HTR-8/SVneo (cell line): ENCODE measurements around the gene NDST1.

ENCODE experiments used
- DNase-seq: peaks from one replicate; pipeline ENCODE4 v3.0.0; 2011; ENCODE audit warnings: low spot score, mixed read lengths; ENCODE audit not compliant: insufficient read length
- FAIRE-seq: peaks from 2 replicates; lab custom pipeline; 2011; peaks lifted over from hg19 to GRCh38; lab: Jason Lieb, UNC

NDST1 gene

DNA sequence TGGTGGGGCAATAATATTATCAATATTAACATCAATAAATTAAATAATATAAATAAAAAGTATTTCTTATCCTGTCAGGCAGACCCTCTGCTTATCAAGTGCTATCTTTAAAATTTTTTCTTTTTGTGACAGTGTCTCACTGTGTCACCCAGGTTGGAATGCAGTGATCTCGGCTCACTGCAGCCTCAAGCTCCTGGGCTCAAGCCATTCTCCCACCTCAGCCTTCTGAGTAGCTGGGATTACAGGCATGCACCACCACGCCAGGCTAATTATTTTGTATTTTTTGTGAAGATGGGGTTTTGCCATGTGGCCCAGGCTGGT is 53.2 kb downstream of the NDST1 start:
- DNase-seq, result no peak
- FAIRE-seq, result no peak

DNA sequence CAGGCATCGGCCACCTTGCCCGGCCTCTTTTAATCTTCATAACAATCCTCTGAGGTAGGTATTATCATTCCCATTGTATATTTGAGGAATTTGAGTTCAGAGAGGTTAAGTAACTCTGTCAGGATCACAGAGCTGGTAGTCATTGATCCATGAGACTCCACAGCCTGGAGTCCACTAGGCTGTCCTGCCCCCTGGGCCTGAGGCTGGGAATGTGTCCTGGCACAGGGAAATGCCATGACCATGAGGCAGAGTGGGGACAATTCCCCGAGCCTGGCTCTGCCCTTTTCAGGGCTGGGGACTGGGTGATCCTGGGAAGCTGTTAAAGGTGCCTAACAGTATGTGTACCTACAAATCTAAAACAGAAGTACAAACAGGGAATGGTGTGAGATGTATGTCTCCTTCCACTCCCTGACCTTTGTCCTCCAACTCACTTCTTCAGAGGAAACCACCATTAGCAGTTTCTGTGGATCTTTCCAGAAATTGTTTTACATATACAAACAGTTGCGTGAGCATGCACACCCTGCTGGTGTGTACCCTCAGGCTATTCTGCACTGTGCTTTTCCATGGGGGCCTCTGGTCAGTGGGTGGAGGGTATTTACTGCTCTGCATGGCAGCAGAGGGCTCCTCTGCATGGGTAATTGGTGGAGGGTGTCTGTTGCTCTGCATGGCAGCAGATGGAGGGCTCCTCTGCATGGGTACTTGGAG is 53.8 kb downstream of the NDST1 start:
- no peak for DNase-seq
- FAIRE-seq, result no peak

DNA sequence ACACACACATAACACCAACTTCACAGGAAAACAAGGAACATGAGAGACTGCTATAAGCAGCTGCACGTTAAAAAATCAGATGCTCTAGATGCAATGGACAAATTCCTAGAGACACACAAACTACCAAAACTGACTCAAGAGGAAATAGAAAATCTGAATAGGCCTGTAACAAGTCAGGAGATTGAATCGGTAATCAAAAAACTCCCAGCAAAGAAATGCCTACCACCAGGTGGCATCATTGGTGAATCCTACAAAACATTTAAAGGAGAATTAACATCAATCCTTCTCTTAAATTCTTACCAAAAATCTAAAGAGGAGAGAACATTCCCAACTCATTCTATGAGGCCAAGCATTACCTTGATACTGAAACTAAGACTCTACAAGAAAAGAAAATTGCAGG is 54.9 kb downstream of the NDST1 start:
- DNase-seq, result peak; percentile 46
- no peak for FAIRE-seq

DNA sequence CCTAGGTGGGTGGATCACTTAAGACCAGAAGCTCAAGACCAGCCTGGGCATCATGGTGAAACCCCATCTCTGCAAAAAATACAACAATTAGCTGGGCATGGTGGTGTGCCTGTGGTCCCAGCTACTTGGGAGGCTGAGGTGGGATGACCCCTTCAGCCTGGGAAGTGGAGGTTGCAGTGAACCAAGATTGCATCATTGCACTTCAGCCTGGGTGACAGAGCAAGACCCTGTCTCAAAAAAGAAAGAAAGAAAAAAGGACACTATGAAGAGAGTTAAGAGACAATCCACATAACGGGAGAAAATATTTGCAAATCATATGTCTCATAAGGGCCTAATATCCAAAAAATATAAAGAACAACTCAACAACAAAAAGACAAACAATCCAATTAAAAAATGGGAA is 57.9 kb downstream of the NDST1 start:
- FAIRE-seq (no peak), DNase-seq (no peak)

DNA sequence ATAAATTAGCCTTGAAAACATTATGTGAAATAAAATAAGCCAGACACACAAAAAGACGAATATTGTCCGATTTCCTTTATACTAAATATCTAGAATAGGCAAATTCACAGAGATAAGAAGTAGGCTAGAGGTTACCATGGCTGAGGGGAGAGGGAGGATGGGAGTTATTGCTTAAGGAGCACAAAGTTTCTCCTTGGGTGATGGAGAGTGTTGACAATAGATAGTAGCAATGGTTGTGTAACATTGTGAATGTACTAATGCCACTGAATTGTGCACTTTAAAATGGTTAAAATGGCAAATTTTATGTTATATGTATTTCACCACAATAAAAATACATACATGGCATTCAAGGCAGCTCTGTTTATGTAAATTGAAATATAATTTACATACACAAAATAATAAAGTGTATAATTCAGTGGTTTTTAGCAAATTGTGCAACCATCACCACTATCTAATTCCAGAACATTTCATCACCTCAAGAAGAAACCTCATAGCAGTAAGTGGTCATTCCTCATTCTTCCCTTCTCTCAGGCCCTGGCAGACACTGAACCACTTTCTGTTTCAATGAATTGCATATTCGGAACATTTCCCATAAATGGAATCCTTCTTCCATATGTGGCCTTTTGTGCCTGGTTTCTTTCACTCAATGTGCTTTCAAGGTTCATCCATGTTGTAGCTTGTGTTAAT is 59.2 kb downstream of the NDST1 start:
- FAIRE-seq, result no peak
- DNase-seq, result no peak

DNA sequence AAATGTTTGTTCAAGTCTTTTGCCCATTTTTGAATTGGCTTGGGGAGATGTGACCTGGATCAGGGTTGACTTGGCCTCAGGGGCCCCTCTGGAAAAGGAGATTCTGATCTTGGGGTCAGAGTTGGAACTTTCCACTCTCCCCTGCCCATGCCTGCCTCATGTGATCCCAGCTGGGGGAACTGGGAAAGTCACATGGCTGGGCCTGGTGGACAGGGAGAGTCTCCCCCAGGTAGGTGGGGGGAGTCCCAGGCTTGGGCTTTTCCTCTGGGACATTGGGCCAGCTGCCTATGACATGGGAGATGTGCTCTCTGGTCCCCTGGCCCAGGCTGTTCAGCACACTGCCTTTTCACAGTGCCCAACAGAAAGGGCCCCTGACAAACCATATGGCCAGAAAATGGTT is 60.7 kb downstream of the NDST1 start:
- DNase-seq (no peak), FAIRE-seq (no peak)

DNA sequence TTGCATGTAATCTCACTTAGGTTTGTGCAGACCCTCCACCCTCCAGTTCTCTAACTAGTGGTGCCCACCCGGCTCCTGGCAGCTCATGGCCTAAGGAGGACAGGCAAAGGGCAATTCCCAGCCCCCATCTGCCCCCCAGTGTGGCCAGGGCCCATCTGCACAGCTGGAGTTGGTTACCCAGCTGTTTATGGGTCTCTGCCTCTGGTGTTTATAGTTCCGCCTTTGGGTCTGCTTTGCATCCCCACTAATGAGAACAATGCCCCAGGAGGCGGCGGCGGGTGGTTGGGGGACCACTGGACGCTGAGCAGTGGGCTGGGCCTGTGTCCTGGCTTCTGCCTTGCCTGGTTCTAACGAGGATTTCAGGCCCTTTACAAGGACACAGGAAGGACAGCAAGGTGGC is 62.4 kb downstream of the NDST1 start:
- FAIRE-seq (no peak), DNase-seq (no peak)

DNA sequence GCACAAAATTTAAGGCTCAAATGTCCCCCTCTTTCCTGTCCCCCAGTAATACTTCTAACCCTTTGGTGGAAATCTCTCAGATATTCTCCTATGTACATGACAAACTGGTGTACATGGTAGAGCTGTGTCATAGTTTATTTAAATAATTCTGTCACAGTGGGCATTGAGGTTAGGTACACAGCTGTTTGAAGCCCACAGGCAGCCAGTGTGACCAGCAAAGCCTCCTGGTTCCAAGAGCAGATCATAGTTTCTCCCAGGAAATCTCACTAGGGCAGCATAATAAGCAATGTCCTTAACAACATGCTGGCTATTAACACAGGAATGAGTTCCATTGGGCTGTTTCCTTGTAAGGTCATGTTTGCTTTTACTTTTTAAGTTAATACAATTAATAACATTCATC is 63.9 kb downstream of the NDST1 start:
- DNase-seq (no peak), FAIRE-seq (no peak)

DNA sequence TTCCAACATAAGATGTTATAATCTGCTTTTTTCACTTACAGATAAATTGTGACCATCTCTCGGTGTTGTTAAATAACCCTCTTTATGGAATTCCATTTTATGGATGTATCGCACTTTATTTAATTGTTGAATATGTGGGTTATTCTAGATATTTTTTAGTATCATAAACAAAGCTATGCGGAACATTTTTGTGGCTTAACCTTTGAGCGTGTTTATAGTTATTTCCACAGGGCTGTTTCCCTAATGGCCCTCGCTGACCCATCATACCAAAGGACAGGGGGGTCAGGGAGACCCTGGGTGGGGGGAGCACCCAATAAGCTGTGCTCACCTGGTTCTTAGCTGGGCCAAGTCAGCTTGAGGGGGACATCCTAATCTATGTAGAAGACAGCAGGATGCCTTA is 65.3 kb downstream of the NDST1 start:
- DNase-seq, result no peak

DNA sequence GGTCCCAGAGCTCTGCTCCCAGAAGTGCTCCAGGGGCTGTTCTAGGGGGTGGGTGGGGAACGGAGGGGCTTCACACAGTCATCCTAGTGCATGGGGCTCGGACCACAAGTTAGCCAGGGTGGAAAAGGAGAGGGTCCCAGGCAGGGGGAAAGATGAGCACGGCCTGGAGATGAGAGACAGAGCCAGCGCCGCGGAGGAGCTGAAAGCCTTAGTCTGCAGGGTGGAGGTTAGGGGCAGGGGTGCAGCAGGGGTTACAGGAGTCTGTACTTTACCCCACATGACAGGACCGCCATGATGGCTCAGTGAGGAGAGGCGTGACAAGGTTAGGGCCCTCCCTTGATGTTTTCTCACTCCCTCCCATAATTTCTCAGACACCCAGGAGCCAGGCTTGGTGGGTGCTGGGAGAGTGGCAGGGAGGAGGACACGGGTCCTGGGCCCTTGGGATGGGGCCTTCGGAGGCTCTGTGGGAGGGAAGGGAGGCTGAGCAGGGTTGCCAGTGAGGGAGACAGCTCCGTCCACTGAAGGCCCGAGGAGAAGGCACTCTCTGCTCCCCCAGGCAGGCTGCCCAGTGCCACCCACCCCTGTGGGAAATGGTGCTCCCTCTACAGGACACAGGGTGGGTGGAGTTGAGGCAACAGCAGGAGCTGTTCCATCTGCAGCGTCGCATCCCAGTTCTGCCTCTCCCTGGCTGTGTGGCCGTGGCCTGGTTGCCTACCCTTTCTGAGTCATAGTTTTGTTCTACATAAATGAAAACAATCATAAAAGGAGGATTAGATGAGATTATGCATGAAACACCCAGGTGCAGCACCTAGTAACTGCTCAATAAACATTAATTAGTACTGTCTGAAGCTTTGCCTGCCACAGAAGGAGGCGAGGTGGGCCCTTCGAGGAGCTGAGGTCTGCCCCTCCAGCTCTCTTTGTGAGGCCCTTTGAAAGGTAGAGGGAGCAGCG is 66.2 kb downstream of the NDST1 start:
- DNase-seq, result no peak
- FAIRE-seq, result no peak

More for the DNA sequence above, 65.3 kb downstream of the NDST1 start:
- FAIRE-seq, result no peak

DNA sequence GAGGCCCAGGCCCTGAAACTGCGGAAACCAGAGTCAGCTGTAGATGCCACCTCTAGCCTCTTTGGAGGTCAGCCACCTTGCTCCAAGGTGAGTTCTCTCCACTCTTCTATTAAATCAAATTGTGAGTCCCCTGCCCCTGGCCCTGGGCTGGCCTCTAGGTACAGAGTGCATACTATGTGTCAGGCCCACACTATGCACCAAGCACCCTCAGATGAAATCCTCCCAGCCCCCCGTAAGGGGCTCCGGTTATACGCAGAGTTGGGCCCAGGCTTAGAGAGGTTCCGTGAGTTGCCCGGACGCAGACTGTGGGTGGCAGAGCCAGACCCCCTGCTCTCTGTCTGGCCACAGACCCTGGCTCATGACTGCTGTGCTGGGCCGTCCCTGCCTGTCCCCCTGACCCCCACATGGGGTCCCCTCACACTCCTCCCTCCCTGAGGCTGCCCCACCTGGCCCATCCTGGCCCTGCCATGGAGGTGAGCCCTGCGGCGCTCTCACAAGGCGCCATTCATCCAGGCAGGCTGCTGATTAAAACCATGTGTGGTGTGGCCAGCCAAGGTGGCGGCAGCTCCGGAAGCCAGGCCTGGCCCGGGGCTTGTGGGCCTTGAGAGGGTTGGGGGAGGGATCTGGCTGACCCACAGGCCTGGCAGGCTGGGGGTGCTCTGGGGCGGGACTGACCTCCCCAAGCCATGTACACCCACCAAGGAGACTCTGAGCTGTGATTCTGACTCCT is 67.1 kb downstream of the NDST1 start:
- FAIRE-seq (no peak), DNase-seq (no peak)

DNA sequence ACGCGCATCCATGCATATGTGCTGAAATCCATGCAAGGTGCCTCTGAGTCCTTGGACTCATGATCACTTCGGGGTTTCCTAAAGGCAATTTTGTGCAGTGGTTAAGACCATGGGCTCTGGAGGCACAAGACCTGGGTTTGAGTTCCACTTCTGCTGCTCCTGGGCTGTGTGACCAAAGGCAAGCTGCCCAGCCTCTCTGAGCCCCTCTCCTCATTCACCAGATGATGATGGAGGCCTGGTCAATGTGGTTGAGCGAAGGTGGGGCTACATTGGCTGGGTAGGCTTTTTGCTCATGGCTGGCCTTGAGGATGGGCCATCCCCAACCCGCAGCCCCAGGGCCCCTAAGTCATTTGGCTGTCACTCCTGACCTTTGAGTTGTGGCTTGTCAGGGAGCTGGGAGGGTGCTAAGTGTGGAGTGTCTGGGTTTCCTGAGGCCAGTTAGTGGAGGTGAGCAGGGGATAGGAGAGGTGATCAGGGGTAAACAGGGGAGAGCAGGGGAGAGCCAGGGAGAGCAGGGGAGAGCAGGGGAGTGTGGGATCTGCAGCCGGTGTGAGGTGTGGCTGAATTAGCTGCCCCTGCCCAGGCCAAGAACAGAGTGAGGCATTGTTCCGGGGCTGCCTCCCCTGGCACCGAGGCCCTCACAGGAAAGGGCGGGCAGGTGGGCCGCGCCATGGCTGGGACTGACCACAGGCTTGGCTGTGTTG is 68.0 kb downstream of the NDST1 start:
- DNase-seq (no peak), FAIRE-seq (no peak)

DNA sequence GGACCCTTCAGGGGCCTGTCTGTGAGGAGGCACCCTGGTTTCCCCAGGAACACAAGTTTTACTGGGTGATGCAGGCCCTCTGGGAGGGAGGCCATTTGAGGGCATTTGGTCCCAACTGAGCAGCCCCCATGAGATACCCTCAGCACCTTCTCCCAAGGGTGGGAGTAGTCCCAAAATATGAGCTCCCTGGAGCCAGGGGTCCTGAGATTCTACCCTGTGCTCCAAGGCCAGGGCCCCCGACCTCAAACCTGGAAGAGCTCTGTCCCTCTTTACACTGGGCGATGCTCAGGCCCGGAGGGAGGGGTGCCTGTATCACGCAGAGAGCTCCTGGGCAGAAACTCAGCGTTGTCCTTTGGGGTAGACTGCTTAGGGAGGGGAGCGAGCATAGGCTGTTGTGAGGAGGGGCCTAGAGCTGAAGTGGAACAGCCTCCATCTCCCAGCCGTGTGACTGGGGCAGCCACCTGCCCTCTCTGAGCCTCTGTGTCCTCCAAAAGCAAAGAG is 68.6 kb downstream of the NDST1 start:
- no peak for FAIRE-seq

DNA sequence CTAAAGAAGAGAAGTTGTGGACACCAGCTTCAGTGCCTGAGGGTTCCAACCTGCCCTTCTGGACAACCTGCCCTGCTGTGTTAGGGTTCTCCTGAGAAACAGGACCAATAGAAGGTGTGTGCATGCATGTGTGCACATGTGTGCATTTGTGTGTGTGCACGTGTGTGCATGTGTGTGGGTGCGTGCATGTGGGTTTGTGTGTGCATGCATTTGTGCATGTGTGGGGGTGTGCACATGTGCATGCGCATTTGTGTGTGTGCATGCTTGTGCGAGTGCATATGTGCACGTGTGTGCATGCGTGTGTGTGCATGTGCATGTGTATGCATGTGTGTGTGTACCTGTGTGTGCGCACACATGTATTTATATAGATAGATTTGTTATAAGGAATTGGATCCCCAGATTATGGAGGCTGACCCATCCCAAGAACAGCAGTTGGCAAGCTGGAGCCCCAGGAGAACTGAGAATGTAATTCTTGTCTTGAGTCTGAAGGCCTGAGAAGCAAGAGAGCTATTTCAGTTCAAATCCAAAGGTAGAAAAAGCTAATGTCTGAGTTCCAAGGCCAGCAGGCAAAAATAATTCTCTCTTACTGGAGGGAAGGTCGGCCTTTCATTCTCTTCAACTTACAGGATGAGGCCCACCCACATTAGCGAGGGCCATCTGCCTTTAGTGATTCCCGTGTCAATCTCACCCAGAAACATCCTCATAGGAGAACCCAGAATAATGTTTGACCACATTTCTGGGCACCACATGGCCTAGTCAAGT is 69.6 kb downstream of the NDST1 start:
- DNase-seq, result no peak
- FAIRE-seq, result no peak

More for the DNA sequence above, 68.6 kb downstream of the NDST1 start:
- DNase-seq, result no peak

DNA sequence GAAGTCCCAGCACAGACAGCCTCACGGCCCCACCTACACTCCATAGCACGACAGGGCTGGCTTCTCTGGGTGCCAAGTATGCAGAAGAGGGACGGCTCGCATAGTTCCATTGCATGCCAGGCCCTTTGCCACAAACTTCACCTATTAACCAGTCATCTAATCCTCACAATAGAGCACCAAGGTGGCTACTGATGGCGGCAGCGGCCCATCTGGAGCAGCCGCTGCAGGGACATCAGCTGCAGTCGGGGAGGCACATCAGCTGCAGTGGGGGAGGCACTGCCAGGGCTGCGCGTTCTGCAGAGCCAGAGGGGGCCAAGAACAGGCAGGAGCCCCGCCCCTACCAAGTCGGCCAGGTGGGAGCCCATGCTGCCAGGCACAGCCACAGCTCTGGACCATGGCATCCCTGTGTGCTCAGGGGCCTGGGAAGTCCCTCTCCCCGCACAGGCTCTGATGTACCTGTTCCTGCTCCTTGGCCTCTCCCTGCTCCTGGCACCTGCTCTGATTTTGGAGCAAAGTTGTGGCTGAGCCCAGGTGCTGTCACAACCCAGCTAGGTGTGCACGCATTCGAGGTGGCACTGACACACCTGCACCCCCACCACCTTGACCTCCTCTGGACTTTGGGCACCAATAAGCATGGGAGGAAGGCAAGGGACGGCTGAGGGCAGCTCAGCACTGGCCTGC is 71.0 kb downstream of the NDST1 start:
- DNase-seq (no peak), FAIRE-seq (peak; percentile 48)

DNA sequence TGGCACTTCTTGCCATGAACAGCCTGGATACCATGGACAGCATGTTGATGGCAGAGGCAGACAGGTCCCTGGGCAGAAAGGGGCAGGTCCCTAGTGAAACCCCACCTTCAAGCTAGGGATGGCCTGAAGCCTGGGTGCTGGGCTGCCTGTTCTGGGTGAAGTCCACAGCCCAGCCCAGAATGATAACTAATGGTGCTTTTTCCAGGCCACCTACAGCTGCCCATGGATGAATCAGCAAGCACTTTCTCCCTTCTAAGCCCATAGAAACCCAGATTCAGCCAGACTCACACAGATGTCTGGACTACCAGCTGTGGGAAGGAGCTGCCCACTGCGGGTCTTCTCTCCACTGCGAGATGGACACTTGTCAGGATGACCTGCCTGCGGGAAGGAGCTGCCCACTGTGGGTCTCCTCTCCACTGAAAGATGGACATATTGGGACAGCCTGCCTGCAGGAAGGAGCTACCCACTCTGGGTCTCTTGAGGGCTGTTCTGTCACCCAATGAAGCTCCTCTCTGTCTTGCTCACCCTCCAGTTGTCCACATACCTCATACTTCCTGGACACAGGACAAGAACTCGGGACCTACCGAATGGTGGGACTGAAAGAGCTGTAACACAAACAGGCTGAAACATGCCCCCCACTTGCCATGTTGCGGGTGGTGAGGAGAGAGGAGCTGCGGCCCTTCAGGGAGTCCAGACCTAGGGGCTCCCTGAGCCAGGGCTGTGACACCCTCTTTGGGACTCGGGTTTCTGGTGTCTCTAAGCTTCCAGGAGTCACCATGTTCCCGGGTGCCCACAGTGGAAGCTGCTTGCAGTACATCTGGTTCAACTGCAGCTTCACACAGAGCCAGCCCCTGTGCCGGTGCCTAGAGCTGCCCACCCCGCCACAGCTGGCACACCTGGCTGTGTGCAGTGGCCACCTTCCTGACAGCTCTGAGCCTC is 71.8 kb downstream of the NDST1 start:
- no peak for DNase-seq
- FAIRE-seq, result no peak

DNA sequence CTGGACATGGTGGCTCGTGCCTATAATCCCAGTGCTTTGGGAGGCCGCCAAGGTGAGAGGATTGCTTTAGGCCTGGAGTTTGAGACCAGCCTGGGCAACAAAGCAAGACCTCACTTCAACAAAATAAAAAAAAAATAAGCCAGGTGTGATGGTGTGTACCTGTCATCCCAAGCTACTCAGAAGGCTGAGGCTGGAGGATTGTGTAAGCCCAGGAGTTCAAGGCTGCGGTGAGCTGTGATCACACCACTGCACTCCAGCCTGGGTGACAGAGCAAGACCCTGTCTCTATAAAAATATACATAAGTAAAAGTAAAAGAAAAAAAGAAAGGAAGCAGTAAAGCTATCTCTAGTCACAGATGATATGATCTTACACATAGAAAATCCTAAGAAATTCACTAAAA is 73.0 kb downstream of the NDST1 start:
- FAIRE-seq (no peak), DNase-seq (no peak)
